GM10248 (cell line): ENCODE data around the gene ADGRE1.
"Not testable (repeated sequence)": the region's sequence is repeated elsewhere in the genome, so short reads cannot be mapped to it uniquely, and the experiment has no call there.

Experiments
- CTCF ChIA-PET: fragments of 300-600 bp; sonication (Branson Sonifier 250); formaldehyde crosslinking; extraction: SDS; loops from one replicate; lab custom pipeline; 2021; ENCODE audit warnings: antibody characterized with exemption; lab: Yijun Ruan, JAX
- POLR2A ChIA-PET: fragments of 350-650 bp; sonication (Branson Sonifier 250); formaldehyde crosslinking; extraction: SDS; loops from one replicate; lab custom pipeline; 2020; ENCODE audit warnings: antibody characterized with exemption; lab: Yijun Ruan, JAX
- DNase-seq: peaks from one replicate; pipeline ENCODE4 v3.0.0; 2012; ENCODE audit errors: extremely low spot score
- TF ChIP-seq, protein P1 (sequence below): IDR thresholded peaks from 2 replicates; pipeline ENCODE4 v1.5.1; 2012; ENCODE audit warnings: mild to moderate bottlenecking, low read depth; ENCODE audit errors: extremely low read depth, missing control alignments, control extremely low read depth

The ADGRE1 gene

DNA sequence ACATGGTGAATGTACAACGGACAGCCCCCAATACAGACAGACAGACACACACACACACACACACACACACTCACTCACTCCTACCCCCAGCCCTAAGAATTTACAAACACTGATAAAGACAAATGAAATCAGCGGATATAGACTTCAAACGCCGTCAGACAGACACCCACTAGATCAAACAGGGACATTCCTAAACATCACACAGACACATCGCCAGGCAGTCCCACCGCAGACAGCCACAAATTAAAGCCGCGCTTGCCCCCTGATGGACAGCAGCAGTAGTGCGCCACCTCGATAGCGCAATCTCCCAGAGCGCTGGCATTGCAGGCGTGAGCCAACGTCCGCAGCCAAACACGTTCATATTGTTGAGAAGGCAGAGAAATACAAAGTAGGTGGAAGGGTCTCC, 24.7 kb upstream of the ADGRE1 start:
- TF ChIP-seq, protein P1, sequence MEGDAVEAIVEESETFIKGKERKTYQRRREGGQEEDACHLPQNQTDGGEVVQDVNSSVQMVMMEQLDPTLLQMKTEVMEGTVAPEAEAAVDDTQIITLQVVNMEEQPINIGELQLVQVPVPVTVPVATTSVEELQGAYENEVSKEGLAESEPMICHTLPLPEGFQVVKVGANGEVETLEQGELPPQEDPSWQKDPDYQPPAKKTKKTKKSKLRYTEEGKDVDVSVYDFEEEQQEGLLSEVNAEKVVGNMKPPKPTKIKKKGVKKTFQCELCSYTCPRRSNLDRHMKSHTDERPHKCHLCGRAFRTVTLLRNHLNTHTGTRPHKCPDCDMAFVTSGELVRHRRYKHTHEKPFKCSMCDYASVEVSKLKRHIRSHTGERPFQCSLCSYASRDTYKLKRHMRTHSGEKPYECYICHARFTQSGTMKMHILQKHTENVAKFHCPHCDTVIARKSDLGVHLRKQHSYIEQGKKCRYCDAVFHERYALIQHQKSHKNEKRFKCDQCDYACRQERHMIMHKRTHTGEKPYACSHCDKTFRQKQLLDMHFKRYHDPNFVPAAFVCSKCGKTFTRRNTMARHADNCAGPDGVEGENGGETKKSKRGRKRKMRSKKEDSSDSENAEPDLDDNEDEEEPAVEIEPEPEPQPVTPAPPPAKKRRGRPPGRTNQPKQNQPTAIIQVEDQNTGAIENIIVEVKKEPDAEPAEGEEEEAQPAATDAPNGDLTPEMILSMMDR: peak; percentile 97
- ChIA-PET CTCF (interaction anchor here (0.5 to 10.3 kb wide), 37 partner anchors 8 to 1621 kb away, joined by 3 to 124 read pairs (median 5); partner anchors contain the start of genes GPR108 and VAV1), POLR2A (interaction anchor here (1.5 kb wide), 1 partner anchor 489 kb away, joined by 5 read pairs; no protein-coding TSS in a partner anchor)
- peak; percentile 87 for DNase-seq

DNA sequence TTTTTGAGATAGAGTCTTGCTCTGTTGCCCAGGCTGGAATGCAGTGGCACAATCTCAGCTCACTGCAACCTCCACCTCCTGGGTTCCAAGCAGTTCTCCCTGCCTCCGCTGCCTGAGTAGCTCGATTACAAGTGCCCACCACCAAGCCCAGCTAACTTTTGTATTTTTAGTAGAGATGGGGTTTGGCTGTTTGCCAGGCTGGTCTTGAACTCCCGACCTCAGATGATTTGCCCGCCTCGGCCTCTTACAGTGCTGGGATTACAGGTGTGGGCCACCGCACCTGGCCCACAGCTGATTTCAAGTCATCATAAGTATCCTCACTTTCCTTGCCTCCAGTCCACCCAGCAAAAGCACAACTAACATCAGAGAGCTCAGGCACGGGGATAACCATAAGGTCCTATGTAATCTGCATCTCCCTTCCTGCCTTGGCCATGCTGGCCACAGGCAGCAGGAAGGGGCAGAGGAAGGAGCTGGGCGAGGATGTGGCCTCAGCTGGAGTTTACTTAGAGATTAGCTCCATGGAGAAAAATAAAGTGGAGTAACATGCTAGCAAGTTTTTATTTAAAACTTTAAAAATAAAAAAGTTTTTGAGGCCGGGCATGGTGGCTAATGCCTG, 22.9 kb upstream of the ADGRE1 start:
- DNase-seq: no peak
- CTCF ChIA-PET: interaction anchor here (0.7 to 10.3 kb wide), 55 partner anchors 9 to 738 kb away, joined by 3 to 124 read pairs (median 4); partner anchors contain the start of genes DENND1C, GPR108, KHSRP and TNFSF14
- TF ChIP-seq, protein P1: no peak
- POLR2A ChIA-PET: interaction anchor here (1.1 to 1.5 kb wide), 3 partner anchors 325 to 491 kb away, joined by 3 to 7 read pairs (median 5); partner anchors contain the start of gene TNFSF9

DNA sequence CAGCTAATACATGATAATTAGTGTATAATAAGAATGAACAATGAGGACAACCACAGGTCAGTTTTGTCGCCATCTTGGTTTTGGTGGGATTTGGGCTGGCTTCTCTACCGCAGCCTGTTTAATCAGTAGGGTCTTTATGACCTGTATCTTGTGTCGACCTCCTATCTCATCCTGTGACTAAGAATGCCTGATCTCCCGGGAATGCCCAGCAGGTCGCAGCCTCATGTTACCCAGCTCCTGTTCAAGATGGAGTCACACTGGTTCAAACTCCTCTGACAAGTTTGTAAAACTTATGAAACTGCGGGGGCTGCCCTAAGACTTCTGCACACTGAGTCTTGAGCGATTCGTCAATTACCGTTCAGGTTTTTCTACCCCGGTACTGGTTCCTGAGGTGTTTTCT, 21.5 kb upstream of the ADGRE1 start:
- CTCF ChIA-PET: interaction anchor here (1.3 to 10.3 kb wide), 4 partner anchors 11 to 647 kb away, joined by 3 to 124 read pairs (median 6); partner anchors contain the start of gene GPR108
- TF ChIP-seq, protein P1: no peak
- DNase-seq: no peak
- POLR2A ChIA-PET: no interaction called here

DNA sequence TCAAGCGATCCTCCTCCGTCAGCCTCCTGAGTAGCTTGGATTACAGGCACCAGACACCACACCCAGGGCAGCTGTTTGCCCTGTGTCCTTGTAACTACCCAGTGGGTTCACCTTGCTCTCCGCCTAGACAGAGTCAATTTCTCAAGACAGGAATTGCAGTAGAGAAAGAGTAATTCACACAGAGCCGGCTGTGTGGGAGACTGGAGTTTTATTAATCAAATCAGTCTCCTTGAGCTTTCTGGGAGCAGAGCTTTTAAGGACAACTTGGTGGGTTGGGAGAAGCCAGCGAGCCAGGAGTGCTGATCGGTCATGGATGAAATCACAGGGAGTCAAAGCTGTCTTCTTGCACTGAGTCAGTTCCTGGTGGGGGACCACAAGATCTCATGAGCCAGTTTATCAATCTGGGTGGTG, 20.6 kb upstream of the ADGRE1 start:
- TF ChIP-seq, protein P1: no peak
- no peak for DNase-seq
- POLR2A ChIA-PET: no interaction called here
- CTCF ChIA-PET: interaction anchor here (1.3 to 10.3 kb wide), 2 partner anchors 131 to 648 kb away, joined by 3 to 124 read pairs; partner anchors contain the start of gene GPR108

DNA sequence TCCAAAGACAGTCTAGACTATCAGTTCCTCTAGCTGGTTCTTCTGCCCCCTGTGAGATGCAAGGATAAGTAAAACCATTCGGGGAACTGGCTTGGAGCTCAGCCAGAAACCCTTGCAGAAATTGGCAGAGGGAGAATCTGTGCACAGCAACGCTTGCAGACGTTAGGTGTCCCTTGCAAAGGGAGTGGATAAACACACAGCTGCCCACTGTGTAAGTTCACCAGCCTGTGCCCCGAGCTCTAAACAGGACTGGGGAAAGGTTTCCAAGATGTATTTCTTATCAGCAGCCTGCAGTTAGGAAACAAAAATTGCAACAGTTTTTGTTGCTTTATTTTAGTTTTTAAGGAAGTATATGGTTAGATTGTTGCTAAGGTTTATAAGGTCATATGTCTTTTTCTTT, 19.0 kb upstream of the ADGRE1 start:
- ChIA-PET CTCF (interaction anchor here (0.8 to 10.3 kb wide), 4 partner anchors 133 to 743 kb away, joined by 3 to 124 read pairs (median 4); partner anchors contain the start of gene GPR108), POLR2A (no interaction called here)
- TF ChIP-seq, protein P1: no peak
- DNase-seq: no peak

DNA sequence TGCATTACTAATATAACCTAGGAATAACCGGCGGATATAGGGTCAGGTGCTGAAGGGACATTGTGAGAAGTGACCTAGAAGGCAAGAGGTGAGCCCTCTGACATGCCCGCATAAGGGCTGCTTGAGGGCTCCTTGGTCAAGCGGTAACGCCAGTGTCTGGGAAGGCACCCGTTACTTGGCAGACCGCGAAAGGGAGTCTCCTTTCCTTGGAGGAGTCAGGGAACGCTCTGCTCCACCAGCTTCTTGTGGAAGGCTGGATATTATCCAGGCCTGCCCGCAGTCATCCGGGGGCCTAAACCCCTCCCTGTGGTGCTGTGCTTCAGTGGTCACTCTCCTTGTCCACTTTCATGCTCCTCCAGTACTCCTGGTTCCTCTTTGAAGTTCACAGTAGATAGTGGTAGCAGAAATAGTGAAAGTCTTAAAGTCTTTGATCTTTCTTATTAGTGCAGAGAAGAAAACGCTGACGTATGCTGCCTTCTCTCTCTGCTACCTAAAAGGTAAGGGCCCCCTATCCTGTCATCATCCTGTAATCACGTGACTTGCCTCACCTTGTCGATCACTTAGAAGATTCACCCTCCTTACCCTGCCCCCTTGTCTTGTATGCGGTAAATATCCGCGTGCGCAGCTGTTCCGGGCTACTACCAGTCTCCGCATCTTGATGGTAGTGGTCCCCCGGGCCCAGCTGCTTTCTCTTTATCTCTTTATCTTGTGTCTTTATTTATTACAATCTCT, 18.1 kb upstream of the ADGRE1 start:
- POLR2A ChIA-PET, DNase-seq: not testable (repeated sequence)
- CTCF ChIA-PET: interaction anchor here (10.3 kb wide), 1 partner anchor 134 kb away, joined by 124 read pairs; the partner anchor contains the start of gene GPR108
